AG08396 (cell line): ENCODE measurements around the gene TNFRSF19.

ENCODE experiments used
- DNase-seq: peaks from one replicate; pipeline ENCODE4 v3.0.0; 2012; ENCODE audit warnings: low spot score, mixed read lengths

The TNFRSF19 gene

GRCh38 chr13:23628765-23629565 is 58.8 kb downstream of the TNFRSF19 start:
- DNase-seq, result no peak

- no peak for DNase-seq
Observed at GRCh38 chr13:23629566-23630272, 59.5 kb downstream of the TNFRSF19 start.

- DNase-seq, result no peak
Observed at GRCh38 chr13:23630349-23631093, 60.3 kb downstream of the TNFRSF19 start.

GRCh38 chr13:23631311-23632047 is 61.3 kb downstream of the TNFRSF19 start:
- DNase-seq, result no peak

GRCh38 chr13:23632048-23632582 is 61.9 kb downstream of the TNFRSF19 start:
- no peak for DNase-seq

- DNase-seq, result no peak
Observed at GRCh38 chr13:23632741-23633140, 62.5 kb downstream of the TNFRSF19 start.

- DNase-seq, result no peak
Observed at GRCh38 chr13:23634897-23635296, 64.7 kb downstream of the TNFRSF19 start.

GRCh38 chr13:23636360-23636759 is 66.1 kb downstream of the TNFRSF19 start:
- DNase-seq, result no peak

- no peak for DNase-seq
Observed at GRCh38 chr13:23637829-23638228, 67.6 kb downstream of the TNFRSF19 start.

- no peak for DNase-seq
Observed at GRCh38 chr13:23639674-23640073, 69.5 kb downstream of the TNFRSF19 start.

GRCh38 chr13:23642110-23642509 is 71.9 kb downstream of the TNFRSF19 start:
- DNase-seq, result no peak

- no peak for DNase-seq
Observed at GRCh38 chr13:23643338-23644125, 73.3 kb downstream of the TNFRSF19 start.

- no peak for DNase-seq
Observed at GRCh38 chr13:23644126-23644419, 73.9 kb downstream of the TNFRSF19 start.

GRCh38 chr13:23644527-23645138 is 74.4 kb downstream of the TNFRSF19 start:
- DNase-seq, result no peak

GRCh38 chr13:23645851-23646250 is 75.6 kb downstream of the TNFRSF19 start:
- no peak for DNase-seq

GRCh38 chr13:23651439-23651838 is 81.2 kb downstream of the TNFRSF19 start:
- no peak for DNase-seq

- DNase-seq, result no peak
Observed at GRCh38 chr13:23651887-23652286, 81.7 kb downstream of the TNFRSF19 start.

GRCh38 chr13:23652909-23653726 is 82.9 kb downstream of the TNFRSF19 start:
- DNase-seq, result no peak
